Trophoblast cell (in vitro differentiated cells and primary cell): ENCODE measurements around the gene HS3ST4.

Experiments
- DNase-seq, 2 donors: peaks; one replicate each; pipeline ENCODE4 v3.0.0-alpha.2; 2016
- H2AFZ ChIP-seq: 2 replicates; pipeline ENCODE4 v1.6.1; 2013; ENCODE audit warnings: low read length, moderate library complexity, mild to moderate bottlenecking; ENCODE audit not compliant: insufficient read depth, poor library complexity
- H2AK5ac ChIP-seq: 2 replicates; pipeline ENCODE4 v1.6.1; 2013; ENCODE audit warnings: mild to moderate bottlenecking, low read length
- H2BK120ac ChIP-seq: 2 replicates; pipeline ENCODE4 v1.6.1; 2013; ENCODE audit warnings: low read length, mild to moderate bottlenecking, moderate library complexity; ENCODE audit not compliant: insufficient read depth, poor library complexity
- H2BK12ac ChIP-seq: 2 replicates; pipeline ENCODE4 v1.6.1; 2013; ENCODE audit warnings: mild to moderate bottlenecking, low read length, moderate library complexity
- H2BK5ac ChIP-seq: 2 replicates; pipeline ENCODE4 v1.6.1; 2013; ENCODE audit warnings: low read length, low read depth, moderate library complexity, mild to moderate bottlenecking; ENCODE audit not compliant: poor library complexity
- H3K14ac ChIP-seq: 2 replicates; pipeline ENCODE4 v1.6.1; 2013; ENCODE audit warnings: mild to moderate bottlenecking, low read length
- H3K18ac ChIP-seq: 2 replicates; pipeline ENCODE4 v1.6.1; 2013; ENCODE audit warnings: mild to moderate bottlenecking, low read length
- H3K23ac ChIP-seq: 2 replicates; pipeline ENCODE4 v1.6.1; 2013; ENCODE audit warnings: low read length
- H3K27ac ChIP-seq: 2 replicates; pipeline ENCODE4 v1.5.1; 2013; ENCODE audit warnings: low read depth, mild to moderate bottlenecking, inconsistent platforms, low read length, moderate library complexity
- H3K27me3 ChIP-seq: 2 replicates; pipeline ENCODE4 v1.6.1; 2013; ENCODE audit warnings: inconsistent platforms, mild to moderate bottlenecking, low read length, moderate library complexity; ENCODE audit not compliant: insufficient read depth
- H3K36me3 ChIP-seq, 2 experiments: 1 replicate in 1 of 2; 2 replicates in 1 of 2; pipeline ENCODE4 v1.6.1; 2013; ENCODE audit warnings: low read length in 2 of 2, mild to moderate bottlenecking in 2 of 2, moderate library complexity in 1 of 2; ENCODE audit not compliant: insufficient read depth in 2 of 2, control insufficient read depth in 1 of 2
- H3K4ac ChIP-seq: 2 replicates; pipeline ENCODE4 v1.6.1; 2013; ENCODE audit warnings: low read depth, mild to moderate bottlenecking, low read length, moderate library complexity
- H3K4me1 ChIP-seq, 2 experiments: 1 replicate in 1 of 2; 2 replicates in 1 of 2; pipeline ENCODE4 v1.6.1; 2013; ENCODE audit warnings: low read length in 2 of 2, mild to moderate bottlenecking in 2 of 2, moderate library complexity in 1 of 2; ENCODE audit not compliant: insufficient read depth in 2 of 2, control insufficient read depth in 1 of 2
- H3K4me2 ChIP-seq: 2 replicates; pipeline ENCODE4 v1.6.1; 2013; ENCODE audit warnings: inconsistent platforms, mild to moderate bottlenecking, low read length, moderate library complexity
- H3K4me3 ChIP-seq: 2 replicates; pipeline ENCODE4 v1.5.1; 2013; ENCODE audit warnings: mild to moderate bottlenecking, low read depth, low read length, inconsistent platforms
- H3K79me1 ChIP-seq: one replicate; pipeline ENCODE4 v1.6.1; 2013; ENCODE audit warnings: low read length
- H3K79me2 ChIP-seq: 2 replicates; pipeline ENCODE4 v1.6.1; 2013; ENCODE audit warnings: low read length, mild to moderate bottlenecking; ENCODE audit not compliant: control insufficient read depth, insufficient read depth, poor library complexity
- H3K9ac ChIP-seq: 2 replicates; pipeline ENCODE4 v1.6.1; 2013; ENCODE audit warnings: mild to moderate bottlenecking, low read length
- H3K9me3 ChIP-seq: 2 replicates; pipeline ENCODE4 v1.6.1; 2013; ENCODE audit warnings: low read depth, mild to moderate bottlenecking, control low read depth, inconsistent platforms, low read length; ENCODE audit not compliant: insufficient read depth
- H4K12ac ChIP-seq: 2 replicates; pipeline ENCODE4 v1.6.1; 2013; ENCODE audit warnings: low read depth, mild to moderate bottlenecking, low read length, moderate library complexity
- H4K8ac ChIP-seq: 2 replicates; pipeline ENCODE4 v1.6.1; 2013; ENCODE audit warnings: low read depth, mild to moderate bottlenecking, low read length, moderate library complexity
- H4K91ac ChIP-seq: one replicate; pipeline ENCODE4 v1.6.1; 2013; ENCODE audit warnings: low read depth, mild to moderate bottlenecking, low read length, moderate library complexity
- WGBS: extraction: QIAGEN DNeasy Blood & Tissue Kit; methylation state at CpG from one replicate; pipeline ENCODE4 v1.1.7; 2013; ENCODE audit warnings: missing lambda C conversion rate; ENCODE audit not compliant: insufficient read length, insufficient coverage; ENCODE audit errors: extremely low coverage; 5-methylcytosine and 5-hydroxymethylcytosine counted together

The HS3ST4 gene

GRCh38 chr16:25957707-25958106 lies 265.9 kb downstream of the HS3ST4 start:
- Histone ChIP-seq H4K91ac (no peak overlapping the region), H3K79me1 (no peaks in the 10 kb centered on the region), H3K4me3 (no peak overlapping the region), H3K4me1 (no peaks in the 10 kb centered on the region), H3K9ac (no peak overlapping the region), H3K4me2 (no peak overlapping the region), H3K79me2 (no peaks in the 10 kb centered on the region), H3K27me3 (no peaks in the 10 kb centered on the region), H2BK12ac (no peak overlapping the region), H3K14ac (no peak overlapping the region), H4K12ac (no peak overlapping the region), H2BK5ac (no peak overlapping the region), H4K8ac (no peak overlapping the region), H3K27ac (no peak overlapping the region), H3K18ac (no peak overlapping the region), H3K9me3 (no peaks in the 10 kb centered on the region), H2AFZ (no peak overlapping the region), H3K23ac (no peak overlapping the region), H2AK5ac (no peak overlapping the region), H2BK120ac (no peak overlapping the region), H3K4ac (no peak overlapping the region), H3K36me3 (no peaks in the 10 kb centered on the region)
- no CpG with 5 or more reads among the region's 2 CpGs for WGBS
- DNase-seq = no peak

- H2AFZ ChIP-seq = no peak overlapping the region
- H3K4ac ChIP-seq = no peak overlapping the region
- H3K27ac ChIP-seq = no peak overlapping the region
- H3K23ac ChIP-seq = no peak overlapping the region
- no peak overlapping the region for H2BK120ac ChIP-seq
- H3K79me2 ChIP-seq = no peaks in the 10 kb centered on the region
- H3K27me3 ChIP-seq = no peaks in the 10 kb centered on the region
- H3K4me3 ChIP-seq = no peak overlapping the region
- no peak overlapping the region for H2AK5ac ChIP-seq
- WGBS = no CpG with 5 or more reads among the region's 2 CpGs
- H3K79me1 ChIP-seq = no peaks in the 10 kb centered on the region
- no peak overlapping the region for H2BK5ac ChIP-seq
- no peak overlapping the region for H3K9ac ChIP-seq
- H4K8ac ChIP-seq = no peak overlapping the region
- no peak overlapping the region for H4K12ac ChIP-seq
- no peaks in the 10 kb centered on the region for H3K9me3 ChIP-seq
- H3K4me2 ChIP-seq = no peak overlapping the region
- no peak overlapping the region for H2BK12ac ChIP-seq
- no peak overlapping the region for H3K18ac ChIP-seq
- H3K4me1 ChIP-seq = no peaks in the 10 kb centered on the region
- no peak for DNase-seq
- no peaks in the 10 kb centered on the region for H3K36me3 ChIP-seq
- H3K14ac ChIP-seq = no peak overlapping the region
- no peak overlapping the region for H4K91ac ChIP-seq
Observed at GRCh38 chr16:25959221-25959620, 267.5 kb downstream of the HS3ST4 start.

- H3K36me3 ChIP-seq = no peaks in the 10 kb centered on the region
- H3K27me3 ChIP-seq = no peaks in the 10 kb centered on the region
- H4K91ac ChIP-seq = no peak overlapping the region
- no peaks in the 10 kb centered on the region for H3K4me1 ChIP-seq
- DNase-seq = no peak
- no peak overlapping the region for H3K23ac ChIP-seq
- no peak overlapping the region for H2BK12ac ChIP-seq
- no peak overlapping the region for H2AFZ ChIP-seq
- no peak overlapping the region for H4K12ac ChIP-seq
- no peak overlapping the region for H3K4ac ChIP-seq
- H3K4me2 ChIP-seq = no peak overlapping the region
- no CpG with 5 or more reads among the region's 1 CpG for WGBS
- H2BK5ac ChIP-seq = no peak overlapping the region
- no peaks in the 10 kb centered on the region for H3K9me3 ChIP-seq
- H3K14ac ChIP-seq = no peak overlapping the region
- H2BK120ac ChIP-seq = no peak overlapping the region
- no peaks in the 10 kb centered on the region for H3K79me1 ChIP-seq
- H3K27ac ChIP-seq = no peak overlapping the region
- no peak overlapping the region for H3K4me3 ChIP-seq
- H3K79me2 ChIP-seq = no peaks in the 10 kb centered on the region
- H4K8ac ChIP-seq = no peak overlapping the region
- H3K18ac ChIP-seq = no peak overlapping the region
- H2AK5ac ChIP-seq = no peak overlapping the region
- H3K9ac ChIP-seq = no peak overlapping the region
Observed at GRCh38 chr16:25966172-25967097, 274.7 kb downstream of the HS3ST4 start.

- WGBS = no CpG with 5 or more reads among the region's 4 CpGs
- H3K14ac ChIP-seq = no peak overlapping the region
- H3K9ac ChIP-seq = no peak overlapping the region
Observed at GRCh38 chr16:25977121-25977520, 285.4 kb downstream of the HS3ST4 start.

More at GRCh38 chr16:25977121-25977520, 285.4 kb downstream of the HS3ST4 start:
- Histone ChIP-seq H4K91ac (no peak overlapping the region), H4K8ac (no peak overlapping the region), H3K9me3 (no peaks in the 10 kb centered on the region), H3K79me2 (no peaks in the 10 kb centered on the region), H3K4me2 (no peak overlapping the region), H3K36me3 (no peaks in the 10 kb centered on the region), H3K4ac (no peak overlapping the region), H2AFZ (no peak overlapping the region), H2BK12ac (no peak overlapping the region), H2BK120ac (no peak overlapping the region), H3K4me3 (no peak overlapping the region), H3K27ac (no peak overlapping the region), H3K79me1 (no peaks in the 10 kb centered on the region), H3K4me1 (no peaks in the 10 kb centered on the region), H3K27me3 (no peaks in the 10 kb centered on the region), H4K12ac (no peak overlapping the region), H3K18ac (no peak overlapping the region), H3K23ac (no peak overlapping the region), H2AK5ac (no peak overlapping the region), H2BK5ac (no peak overlapping the region)
- DNase-seq = no peak
